HG03558 (cell line): ENCODE results near the gene GPR150.

Experiments used
- ATAC-seq: cut with Tn5 transposase; IDR thresholded peaks from one replicate; pipeline ENCODE4 v1.9.1; 2021; ENCODE audit warnings: moderate number of reproducible peaks; ENCODE audit not compliant: unreplicated experiment; ENCODE audit errors: extremely low read depth

Gene GPR150

GRCh38 chr5:95647886-95648860, 28.3 kb downstream of the GPR150 start:
- ATAC-seq = no peak

GRCh38 chr5:95649274-95649673, 29.4 kb downstream of the GPR150 start:
- ATAC-seq = no peak

- no peak for ATAC-seq
These were observed 30.1 kb downstream of the GPR150 start for GRCh38 chr5:95649842-95650620.

GRCh38 chr5:95652849-95653248, 33.0 kb downstream of the GPR150 start:
- ATAC-seq = no peak

- no peak for ATAC-seq
These were observed 34.3 kb downstream of the GPR150 start for GRCh38 chr5:95654196-95654595.

- ATAC-seq = no peak
These were observed 35.7 kb downstream of the GPR150 start for GRCh38 chr5:95655575-95655974.

- no peak for ATAC-seq
These were observed 40.2 kb downstream of the GPR150 start for GRCh38 chr5:95660060-95660459.

GRCh38 chr5:95662946-95663345, 43.1 kb downstream of the GPR150 start:
- ATAC-seq = no peak

- no peak for ATAC-seq
These were observed 44.4 kb downstream of the GPR150 start for GRCh38 chr5:95664204-95664786.

- no peak for ATAC-seq
These were observed 47.3 kb downstream of the GPR150 start for GRCh38 chr5:95667061-95667618.

- ATAC-seq = no peak
These were observed 47.8 kb downstream of the GPR150 start for GRCh38 chr5:95667678-95668077.

GRCh38 chr5:95668216-95668615, 48.3 kb downstream of the GPR150 start:
- no peak for ATAC-seq

GRCh38 chr5:95668728-95669127, 48.8 kb downstream of the GPR150 start:
- no peak for ATAC-seq

GRCh38 chr5:95669540-95669939, 49.7 kb downstream of the GPR150 start:
- ATAC-seq = no peak

GRCh38 chr5:95669985-95670384, 50.1 kb downstream of the GPR150 start:
- no peak for ATAC-seq

- ATAC-seq = no peak
These were observed 50.7 kb downstream of the GPR150 start for GRCh38 chr5:95670568-95670967.
